Heart left ventricle (tissue), 13 donors: ENCODE results near the gene CEP164.

Experiments used
- CTCF ChIP-seq, 12 donors: fragments of 200-600 bp; sonication (generic) in 4 of 12; IDR thresholded peaks; one replicate each; pipeline versions ENCODE4 v1.5.0 to v1.8.0; 2018 to 2022; ENCODE audit warnings: antibody characterized with exemption in 12 of 12, mild to moderate bottlenecking in 5 of 12
- POLR2A ChIP-seq, 2 donors: fragments of 450-650 bp; IDR thresholded peaks; one replicate each; pipeline ENCODE4 v1.6.1; 2017; ENCODE audit warnings: antibody characterized with exemption in 2 of 2, mild to moderate bottlenecking in 2 of 2, moderate library complexity in 2 of 2
- donor health status: ischemic (EF 13 %, LVEDD 7.1; RV severe dilation, severe dysfunction).
- donor health status: DM: no; HTN: yes; CAD: no.
- donor health status: DM: no; HTN: no; CAD: no.
- donor health status: ischemic (EF 25% LVEDD 6.9; RV normal size, moderate dysfunction).
- donor health status: ischemic (EF 25% LVEDD 5.7; RV mildly dilated, moderate dysfunction).
- donor health status: ischemic (EF 35%, LVEDD 5.7; RV mildly dilated, moderate dysfunction).
- donor health status: nonischemic (EF 11% LVEDD 7.7; RV severe dilation, severe dysfunction).
- donor health status: DM: yes; HTN: yes; CAD: no.
- donor health status: PGD.
- donor health status: ischemic (EF 29% LVEDD 5.4; RV normal size, mild dysfunction).
- donor health status: nonischemic (EF 23%, LVEDD 6.1; RV moderate dilation, normal function).

- TF ChIP-seq POLR2A (IDR thresholded peaks at IDR 0.05) (no peak), CTCF (IDR thresholded peaks at IDR 0.05) (no peak)
These were observed 99.8 kb downstream of the CEP164 start for GRCh38 chr11:117427356-117427874.
